Large intestine (tissue), 12 donors: Measurements from ENCODE around the gene POLR3A. TPM values are rescaled to one million over a fixed set of nuclear protein-coding genes. Genes with fewer than 3 reads are reported as not detected.
"Not testable (repeated sequence)": the region's sequence is repeated elsewhere in the genome, so short reads cannot be mapped to it uniquely, and the experiment has no call there.

Source experiments
- DNase-seq, 2 donors: peaks; one replicate each; pipeline versions ENCODE4 v3.0.0 to v3.0.0-alpha.2; 2013
- H3K27ac ChIP-seq: one replicate; pipeline ENCODE4 v1.5.1; 2013; ENCODE audit warnings: low read length
- H3K27me3 ChIP-seq: 2 replicates; pipeline ENCODE4 v1.6.1; 2013; ENCODE audit warnings: low read length; ENCODE audit not compliant: control insufficient read depth, insufficient read depth
- H3K36me3 ChIP-seq: 2 replicates; pipeline ENCODE4 v1.6.1; 2013; ENCODE audit warnings: low read length; ENCODE audit not compliant: control insufficient read depth, insufficient read depth
- H3K4me1 ChIP-seq: one replicate; pipeline ENCODE4 v1.6.1; 2013; ENCODE audit warnings: low read length; ENCODE audit not compliant: control insufficient read depth, insufficient read depth
- H3K4me3 ChIP-seq: one replicate; pipeline ENCODE4 v1.5.1; 2013; ENCODE audit warnings: low read length
- H3K9me3 ChIP-seq: one replicate; pipeline ENCODE4 v1.6.1; 2013; ENCODE audit warnings: mild to moderate bottlenecking, low read depth, low read length, moderate library complexity; ENCODE audit not compliant: control insufficient read depth
- WGBS: methylation state at CpG from one replicate; pipeline ENCODE4 v1.1.5; 2013; ENCODE audit warnings: low lambda C conversion rate; ENCODE audit not compliant: insufficient coverage; 5-methylcytosine and 5-hydroxymethylcytosine counted together
- long read RNA-seq, 11 donors: transcript quantifications; one replicate each; lab custom pipeline, GENCODE V29; 2026
- polyA plus RNA-seq: library from polyadenylated mRNA; unstranded; fragments of 120-200 nt; gene quantifications from one replicate; pipeline ENCODE4 v1.2.1, GENCODE V29; 2013

POLR3A gene
- 14.1 TPM for polyA plus RNA-seq
- long read RNA-seq, donor 1, full-length matches to known transcripts: 1 of 1 reads
- long read RNA-seq, donor 1, partial matches to known transcripts: 0 of 1 reads
- long read RNA-seq, donor 1, other reads (novel, unspliced or antisense): 0 of 1 reads
- long read RNA-seq, donor 2, full-length matches to known transcripts: 1 of 10,507 reads
- long read RNA-seq, donor 2, partial matches to known transcripts: 9,259 of 10,507 reads
- long read RNA-seq, donor 2, other reads (novel, unspliced or antisense): 1,247 of 10,507 reads
- long read RNA-seq, donor 3: 0 reads
- long read RNA-seq, donor 4: 0 reads
- long read RNA-seq, donor 5: 0 reads
- long read RNA-seq, donor 6: 0 reads
- long read RNA-seq, donor 7, partial matches to known transcripts: 3,817 of 4,854 reads
- long read RNA-seq, donor 7, other reads (novel, unspliced or antisense): 1,037 of 4,854 reads
- long read RNA-seq, donor 8, full-length matches to known transcripts: 2 of 2 reads
- long read RNA-seq, donor 8, partial matches to known transcripts: 0 of 2 reads
- long read RNA-seq, donor 8, other reads (novel, unspliced or antisense): 0 of 2 reads
- long read RNA-seq, donor 9: 0 reads
- long read RNA-seq, donor 10, full-length matches to known transcripts: 4 of 4 reads
- long read RNA-seq, donor 10, partial matches to known transcripts: 0 of 4 reads
- long read RNA-seq, donor 10, other reads (novel, unspliced or antisense): 0 of 4 reads
- long read RNA-seq, donor 11, partial matches to known transcripts: 100 of 100 reads
- long read RNA-seq, donor 11, other reads (novel, unspliced or antisense): 0 of 100 reads

GRCh38 chr10:78029269-78030226 is at the start of gene POLR3A:
Gene POLR3A, minus strand, starts transcription at chr10:78029515. Its CDS starts 108 bp downstream, at chr10:78029407.
- Histone ChIP-seq H3K9me3 (no peaks in the 10 kb centered on the region), H3K27ac (peak within 1 kb of the TSS; percentile 68), H3K27me3 (no peaks in the 10 kb centered on the region), H3K36me3 (peaks cover 19% of the 10 kb centered on the region), H3K4me1 (peaks cover under 1% of the 10 kb centered on the region), H3K4me3 (peak within 1 kb of the TSS; percentile 84)
- WGBS: 0% methylated on average over 2 of the region's 35 CpGs
- DNase-seq: peak; percentile 97 to 98

DNA sequence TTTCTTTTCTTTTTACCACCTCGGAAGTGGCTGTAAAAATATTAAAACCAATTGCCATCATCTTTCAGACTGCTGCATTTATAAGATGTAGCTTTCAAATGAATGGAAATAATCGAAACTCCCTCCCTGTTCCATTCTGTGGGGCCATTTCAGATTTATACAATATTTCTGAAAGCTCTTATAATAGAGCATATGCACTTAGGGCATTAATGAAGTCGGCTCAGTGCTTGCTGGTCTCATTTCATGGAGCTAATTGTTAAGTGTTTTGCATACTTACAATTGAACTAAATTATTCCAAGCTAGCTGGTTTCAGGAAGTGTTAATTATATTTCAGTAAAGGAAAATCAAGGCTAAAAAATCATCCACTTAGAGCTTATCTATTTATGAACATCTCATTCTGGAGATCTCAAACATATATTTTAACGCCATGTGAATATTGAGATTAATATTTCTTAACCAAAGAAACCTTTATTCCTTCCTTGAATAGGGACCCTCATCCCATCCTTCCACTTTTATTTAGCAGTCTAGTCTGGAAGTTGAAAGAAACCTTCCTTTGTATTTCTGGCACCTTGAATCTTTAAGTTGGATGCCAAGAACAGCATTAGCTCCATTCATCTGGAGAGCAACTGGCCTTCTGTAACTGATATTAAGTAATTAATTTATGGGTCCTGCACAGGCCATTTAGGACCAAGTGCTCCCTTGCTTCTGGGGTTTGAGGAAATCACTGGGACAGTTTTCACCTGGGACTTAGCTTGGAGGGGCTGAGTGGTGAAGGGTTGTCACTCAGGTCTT is 49.4 kb upstream of the POLR3A start:
- Histone ChIP-seq H3K36me3 (no peaks in the 10 kb centered on the region), H3K9me3 (peaks cover 5% of the 10 kb centered on the region), H3K27me3 (no peaks in the 10 kb centered on the region), H3K27ac (no peak overlapping the region), H3K4me1 (no peaks in the 10 kb centered on the region), H3K4me3 (no peak overlapping the region)
- DNase-seq: no peak
- 100% methylated on average over 1 of the region's 4 CpGs for WGBS

DNA sequence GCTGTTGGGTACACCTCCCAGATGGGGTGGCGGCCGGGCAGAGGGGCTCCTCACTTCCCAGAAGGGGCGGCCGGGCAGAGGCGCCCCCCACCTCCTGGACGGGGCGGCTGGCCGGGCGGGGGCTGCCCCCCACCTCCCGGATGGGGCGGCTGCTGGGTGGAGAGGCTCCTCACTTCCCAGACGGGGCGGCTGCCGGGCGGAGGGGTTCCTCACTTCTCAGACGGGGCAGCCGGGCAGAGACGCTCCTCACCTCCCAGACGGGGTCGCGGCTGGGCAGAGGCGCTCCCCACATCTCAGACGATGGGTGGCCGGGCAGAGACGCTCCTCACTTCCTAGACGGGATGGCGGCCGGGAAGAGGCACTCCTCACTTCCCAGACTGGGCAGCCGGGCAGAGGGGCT is 46.5 kb upstream of the POLR3A start:
- not testable (repeated sequence) for H3K4me1 ChIP-seq, H3K27me3 ChIP-seq, H3K36me3 ChIP-seq, H3K4me3 ChIP-seq, DNase-seq, H3K27ac ChIP-seq, H3K9me3 ChIP-seq
- WGBS: no CpG with 5 or more reads among the region's 29 CpGs

DNA sequence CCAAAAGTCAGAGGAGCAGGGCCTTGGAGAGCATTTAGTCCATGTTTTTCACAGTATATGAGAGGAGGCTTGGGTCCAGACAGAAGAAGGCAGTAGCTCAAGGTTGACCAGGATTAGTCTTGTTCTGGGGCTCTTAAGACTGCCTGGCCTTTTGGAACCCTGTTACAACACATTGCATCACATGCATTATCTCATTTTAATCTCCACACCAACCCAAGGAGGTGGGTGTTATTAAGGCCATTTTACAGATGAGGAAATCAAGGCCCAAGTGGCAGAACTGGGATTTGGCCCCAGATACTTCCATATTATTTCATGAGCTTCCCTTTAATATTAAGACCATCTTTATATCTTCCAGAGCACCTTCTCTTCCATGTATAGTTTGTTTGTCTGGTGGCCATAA is 43.2 kb upstream of the POLR3A start:
- no peaks in the 10 kb centered on the region for H3K27me3 ChIP-seq
- no peak overlapping the region for H3K4me3 ChIP-seq
- H3K27ac ChIP-seq: no peak overlapping the region
- no peaks in the 10 kb centered on the region for H3K4me1 ChIP-seq
- peaks cover 5% of the 10 kb centered on the region for H3K9me3 ChIP-seq
- no peak for DNase-seq
- no peaks in the 10 kb centered on the region for H3K36me3 ChIP-seq

DNA sequence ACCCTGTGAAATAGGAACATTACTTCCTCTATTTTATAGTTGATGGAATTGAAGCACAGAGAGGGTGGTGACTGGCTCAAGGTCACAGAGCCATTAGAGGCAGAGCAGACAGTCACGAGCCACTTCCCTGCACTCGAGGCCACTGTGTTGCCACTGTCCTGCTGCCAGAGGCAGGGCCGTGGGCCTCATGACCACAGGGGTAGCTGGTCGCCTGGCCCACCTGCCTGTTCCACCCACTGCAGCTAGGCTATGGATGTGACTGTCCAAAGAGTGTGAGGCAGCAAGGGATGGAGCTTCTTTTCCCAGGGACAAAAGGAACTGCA is 42.5 kb upstream of the POLR3A start:
- WGBS: no CpG with 5 or more reads among the region's 4 CpGs
- peaks cover 5% of the 10 kb centered on the region for H3K9me3 ChIP-seq
- no peak for DNase-seq

GRCh38 chr10:78071140-78071856 is 42.0 kb upstream of the POLR3A start:
- H3K9me3 ChIP-seq: peaks cover 2% of the 10 kb centered on the region
- no peak for DNase-seq
- no peaks in the 10 kb centered on the region for H3K4me1 ChIP-seq
- H3K4me3 ChIP-seq: no peak overlapping the region
- no CpG with 5 or more reads among the region's 4 CpGs for WGBS
- H3K27ac ChIP-seq: no peak overlapping the region
- H3K36me3 ChIP-seq: no peaks in the 10 kb centered on the region
- H3K27me3 ChIP-seq: no peaks in the 10 kb centered on the region

More for the DNA sequence above, 42.5 kb upstream of the POLR3A start:
- Histone ChIP-seq H3K27me3 (no peaks in the 10 kb centered on the region), H3K4me1 (no peaks in the 10 kb centered on the region), H3K27ac (no peak overlapping the region), H3K4me3 (no peak overlapping the region), H3K36me3 (no peaks in the 10 kb centered on the region)

DNA sequence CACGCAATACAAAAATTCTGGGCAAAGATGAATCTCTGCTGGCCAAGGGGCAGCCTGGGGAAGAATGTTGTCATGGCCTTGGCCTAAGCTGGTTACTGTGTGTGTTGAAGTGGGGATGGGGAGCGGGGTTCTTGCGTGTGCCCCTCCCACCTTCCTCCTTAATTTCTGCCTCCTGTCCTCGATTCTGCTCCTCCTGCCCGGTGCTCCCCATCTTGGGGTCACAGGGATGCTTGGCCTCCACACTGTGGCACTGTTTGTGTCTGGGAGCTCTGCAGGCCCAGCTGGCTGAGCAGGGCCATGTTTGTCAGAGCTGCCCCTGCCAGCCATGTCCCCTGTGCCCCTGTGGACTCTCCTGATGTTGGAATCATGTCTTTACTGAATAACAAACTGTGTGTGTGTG is 41.4 kb upstream of the POLR3A start:
- H3K9me3 ChIP-seq: no peaks in the 10 kb centered on the region
- no peaks in the 10 kb centered on the region for H3K4me1 ChIP-seq
- no peak for DNase-seq
- WGBS: no CpG with 5 or more reads among the region's 5 CpGs
- H3K4me3 ChIP-seq: no peak overlapping the region
- no peaks in the 10 kb centered on the region for H3K27me3 ChIP-seq
- H3K27ac ChIP-seq: no peak overlapping the region
- H3K36me3 ChIP-seq: no peaks in the 10 kb centered on the region

GRCh38 chr10:78070064-78070463 is 40.7 kb upstream of the POLR3A start:
- H3K9me3 ChIP-seq, DNase-seq, H3K4me1 ChIP-seq, H3K27ac ChIP-seq, H3K27me3 ChIP-seq, H3K4me3 ChIP-seq, H3K36me3 ChIP-seq: not testable (repeated sequence)
- 80% methylated on average over 1 of the region's 12 CpGs for WGBS

GRCh38 chr10:78069151-78069550 is 39.8 kb upstream of the POLR3A start:
- Histone ChIP-seq H3K36me3 (no peaks in the 10 kb centered on the region), H3K27ac (no peak overlapping the region), H3K9me3 (no peaks in the 10 kb centered on the region), H3K27me3 (no peaks in the 10 kb centered on the region), H3K4me1 (no peaks in the 10 kb centered on the region), H3K4me3 (no peak overlapping the region)
- no peak for DNase-seq
- WGBS: no CpG with 5 or more reads among the region's 6 CpGs
